ENCODE measurements around the gene SCYGR2.

SCYGR2 gene

GRCh38 chr2:227613272-227613660, 14.6 kb downstream of the SCYGR2 start:
- no peak for DNase-seq
- ATAC-seq, result no peak

- DNase-seq, result no peak
- ATAC-seq, result no peak
Observed at GRCh38 chr2:227614246-227614645, 15.6 kb downstream of the SCYGR2 start.

- DNase-seq, result no peak
- no peak for ATAC-seq
Observed at GRCh38 chr2:227614740-227615139, 16.0 kb downstream of the SCYGR2 start, which contains the start of gene SCYGR3. TSS of gene SCYGR3 (minus strand) at chr2:227614840. CDS start at chr2:227614840, 0 bp downstream.

GRCh38 chr2:227615181-227615580, 16.5 kb downstream of the SCYGR2 start:
- DNase-seq (no peak), ATAC-seq (no peak)

- DNase-seq (no peak), ATAC-seq (no peak)
Observed at GRCh38 chr2:227615906-227616305, 17.2 kb downstream of the SCYGR2 start.

- no peak for ATAC-seq
- no peak for DNase-seq
Observed at GRCh38 chr2:227616631-227617030, 17.9 kb downstream of the SCYGR2 start.

GRCh38 chr2:227617316-227618230, 18.9 kb downstream of the SCYGR2 start, which contains the start of gene SCYGR4:
TSS of gene SCYGR4 (plus strand) at chr2:227617498. CDS start at chr2:227617498, 0 bp downstream.
- no peak for ATAC-seq
- no peak for DNase-seq

GRCh38 chr2:227623226-227623625, 24.5 kb downstream of the SCYGR2 start:
- DNase-seq (no peak), ATAC-seq (no peak)

GRCh38 chr2:227625420-227625819, 26.7 kb downstream of the SCYGR2 start:
- ATAC-seq (no peak), DNase-seq (no peak)

- no peak for ATAC-seq
- DNase-seq, result no peak
Observed at GRCh38 chr2:227626580-227627151, 28.0 kb downstream of the SCYGR2 start.

GRCh38 chr2:227627769-227628168, 29.1 kb downstream of the SCYGR2 start:
- DNase-seq, result no peak
- peak; percentile 71 for ATAC-seq

- DNase-seq (no peak), ATAC-seq (no peak)
Observed at GRCh38 chr2:227629435-227629834, 30.7 kb downstream of the SCYGR2 start.

- DNase-seq (no peak), ATAC-seq (no peak)
Observed at GRCh38 chr2:227630322-227630721, 31.6 kb downstream of the SCYGR2 start.

- no peak for DNase-seq
- no peak for ATAC-seq
Observed at GRCh38 chr2:227632827-227633226, 34.1 kb downstream of the SCYGR2 start.

- DNase-seq, result no peak
- ATAC-seq, result no peak
Observed at GRCh38 chr2:227634201-227634600, 35.5 kb downstream of the SCYGR2 start.

- DNase-seq, result no peak
- no peak for ATAC-seq
Observed at GRCh38 chr2:227642656-227643055, 44.0 kb downstream of the SCYGR2 start.

GRCh38 chr2:227643990-227644551, 45.4 kb downstream of the SCYGR2 start:
- no peak for DNase-seq
- ATAC-seq, result no peak

Data from stimulated activated naive CD8-positive, alpha-beta T cell treated with anti-CD3 and anti-CD28 coated beads, Interleukin-15, Interleukin-2, amounts not matched to agents 100 U/mL and 50 U/mL, for 24 hours (primary cell).